ENCODE data around the gene BCAS1. TPM values are rescaled to one million over a fixed set of nuclear protein-coding genes. Genes with fewer than 3 reads are reported as not detected.

Gene BCAS1
- total and polyA plus RNA-seq, 2 donors (not counting 3 experiments of a cell fraction or from before 2014, with no cell fraction given), result not detected

GRCh38 chr20:53903652-53903987, 166.8 kb downstream of the BCAS1 start:
- CTCF ChIA-PET, result interaction anchor here (1.1 kb wide), 1 partner anchor 38 kb away, joined by 3 read pairs; no protein-coding TSS in a partner anchor
- no peaks in the 10 kb centered on the region for H3K27me3 ChIP-seq (ENCODE audit: control insufficient read depth in 2 of 2, insufficient read depth in 2 of 2, low read length in 2 of 2)

GRCh38 chr20:53902968-53903651, 167.3 kb downstream of the BCAS1 start:
- Histone ChIP-seq H2AFZ (ENCODE audit: low read depth, low read length) (no peak overlapping the region), H3K4me1 (ENCODE audit: control insufficient read depth, extremely low read depth, insufficient read depth, low read length) (peaks cover 45% of the 10 kb centered on the region), H3K27me3 (ENCODE audit: control insufficient read depth in 2 of 2, insufficient read depth in 2 of 2, low read length in 2 of 2) (no peaks in the 10 kb centered on the region), H3K27ac (ENCODE audit: insufficient read depth, low read depth, low read length) (no peak overlapping the region), H3K4me2 (ENCODE audit: insufficient read depth, low read length) (no peak overlapping the region), H3K9me1 (replicated peaks; ENCODE audit: control insufficient read depth, extremely low read depth, insufficient read depth, low read length) (no peaks in the 10 kb centered on the region), H4K20me1 (replicated peaks; ENCODE audit: control insufficient read depth, extremely low read depth, insufficient read depth, low read length) (no peaks in the 10 kb centered on the region), H3K36me3 (ENCODE audit: control insufficient read depth in 2 of 2, extremely low read depth in 1 of 2, insufficient read depth in 2 of 2, low read length in 2 of 2) (no peaks in the 10 kb centered on the region), H3K79me2 (ENCODE audit: control insufficient read depth, insufficient read depth, low read length) (no peaks in the 10 kb centered on the region), H3K9me3 (replicated peaks; ENCODE audit: control insufficient read depth, insufficient read depth, low read length) (no peaks in the 10 kb centered on the region), H3K4me3 (replicated peaks in 1 of 3; ENCODE audit: insufficient read depth in 1 of 3, low read depth in 1 of 3, low read length in 3 of 3) (no peak overlapping the region), H3K9ac (replicated peaks; ENCODE audit: extremely low read depth, insufficient read depth, low read length) (no peak overlapping the region)
- FAIRE-seq (no peak), DNase-seq (ENCODE audit: low read depth, low spot score) (no peak)
- ChIA-PET CTCF (interaction anchor here (1.1 to 5.9 kb wide), 2 partner anchors 13 to 38 kb away, joined by 3 to 73 read pairs; no protein-coding TSS in a partner anchor), POLR2A (no interaction called here)
- no TSS peak for BruUV-seq (replicated peaks)
- TF ChIP-seq JUN (IDR thresholded peaks at IDR 0.05; ENCODE audit: borderline replicate concordance, insufficient read depth, insufficient read length, low read depth) (no peak), POLR2AphosphoS5 (IDR thresholded peaks at IDR 0.05; ENCODE audit: insufficient read depth, low read depth, low read length) (no peak), MAX (IDR thresholded peaks at IDR 0.05; ENCODE audit: insufficient read depth, insufficient read length) (no peak), CTCF (IDR thresholded peaks at IDR 0.05; ENCODE audit: extremely low read depth in 1 of 2, insufficient read depth in 1 of 2, low read depth in 1 of 2, low read length in 2 of 2) (no peak), GATA2 (IDR thresholded peaks at IDR 0.05; ENCODE audit: insufficient read depth, insufficient read length, low read depth, low read length) (no peak)
- intact Hi-C loops (cut with micrococcal nuclease), result no loop called here
- dilution Hi-C loops (cut with MboI; ENCODE audit: extremely low pct_ligation_motif_present, low sequenced_read_pairs), result no loop called here

More at GRCh38 chr20:53903652-53903987, 166.8 kb downstream of the BCAS1 start:
- POLR2A ChIA-PET, result no interaction called here
- no TSS peak for BruUV-seq (replicated peaks)
- Histone ChIP-seq H3K4me3 (replicated peaks in 1 of 3; ENCODE audit: insufficient read depth in 1 of 3, low read depth in 1 of 3, low read length in 3 of 3) (no peak overlapping the region), H3K9me1 (replicated peaks; ENCODE audit: control insufficient read depth, extremely low read depth, insufficient read depth, low read length) (no peaks in the 10 kb centered on the region), H3K4me2 (ENCODE audit: insufficient read depth, low read length) (no peak overlapping the region), H3K27ac (ENCODE audit: insufficient read depth, low read depth, low read length) (no peak overlapping the region), H3K36me3 (ENCODE audit: control insufficient read depth in 2 of 2, extremely low read depth in 1 of 2, insufficient read depth in 2 of 2, low read length in 2 of 2) (no peaks in the 10 kb centered on the region), H3K79me2 (ENCODE audit: control insufficient read depth, insufficient read depth, low read length) (no peaks in the 10 kb centered on the region), H3K9me3 (replicated peaks; ENCODE audit: control insufficient read depth, insufficient read depth, low read length) (no peaks in the 10 kb centered on the region), H2AFZ (ENCODE audit: low read depth, low read length) (no peak overlapping the region), H4K20me1 (replicated peaks; ENCODE audit: control insufficient read depth, extremely low read depth, insufficient read depth, low read length) (no peaks in the 10 kb centered on the region), H3K9ac (replicated peaks; ENCODE audit: extremely low read depth, insufficient read depth, low read length) (no peak overlapping the region), H3K4me1 (ENCODE audit: control insufficient read depth, extremely low read depth, insufficient read depth, low read length) (peaks cover 40% of the 10 kb centered on the region)
- FAIRE-seq (no peak), DNase-seq (ENCODE audit: low read depth, low spot score) (no peak)
- TF ChIP-seq MYC (IDR thresholded peaks at IDR 0.05; ENCODE audit: low read depth, low read length) (no peak), MAX (IDR thresholded peaks at IDR 0.05; ENCODE audit: insufficient read depth, insufficient read length) (no peak), EZH2 (IDR thresholded peaks at IDR 0.05; ENCODE audit: borderline replicate concordance, low read depth, low read length, severe bottlenecking) (no peak)
- dilution Hi-C loops (cut with MboI; ENCODE audit: extremely low pct_ligation_motif_present, low sequenced_read_pairs), result no loop called here
- intact Hi-C loops (cut with micrococcal nuclease), result no loop called here
